HepG2 (cell line): ENCODE data around the gene CCM2L. TPM values are rescaled to one million over a fixed set of nuclear protein-coding genes. Genes with fewer than 3 reads are reported as not detected.

ENCODE experiments used
- CBX5 ChIP-seq: sonication (generic); formaldehyde crosslinking; IDR thresholded peaks from 2 replicates; pipeline ENCODE4 v1.4.0; 2020; ENCODE audit warnings: missing genetic modification reagents, borderline replicate concordance
- CC2D1A ChIP-seq: sonication (generic); formaldehyde crosslinking; IDR thresholded peaks from 2 replicates; pipeline ENCODE4 v1.8.1; 2023; ENCODE audit warnings: mild to moderate bottlenecking, missing genetic modification reagents
- HNF4A ChIP-seq: sonication (generic); formaldehyde crosslinking; IDR thresholded peaks from 2 replicates; pipeline ENCODE4 v1.4.0; 2020; ENCODE audit warnings: missing genetic modification reagents
- MAF1 ChIP-seq: sonication (generic); formaldehyde crosslinking; IDR thresholded peaks from 2 replicates; pipeline ENCODE4 v1.5.0; 2020; ENCODE audit warnings: missing genetic modification reagents, borderline replicate concordance
- MED13 ChIP-seq: sonication (generic); formaldehyde crosslinking; IDR thresholded peaks from 2 replicates; pipeline ENCODE4 v1.5.0; 2020; ENCODE audit warnings: missing genetic modification reagents
- MED8 ChIP-seq: sonication (generic); formaldehyde crosslinking; IDR thresholded peaks from 2 replicates; pipeline ENCODE4 v1.8.1; 2023; ENCODE audit warnings: mild to moderate bottlenecking, missing genetic modification reagents; ENCODE audit not compliant: insufficient replicate concordance
- MEIS1 ChIP-seq: sonication (generic); formaldehyde crosslinking; IDR thresholded peaks from 2 replicates; pipeline ENCODE4 v1.9.0; 2021; ENCODE audit warnings: mild to moderate bottlenecking, missing genetic modification reagents, moderate library complexity, borderline replicate concordance
- MIER3 ChIP-seq: IDR thresholded peaks from 2 replicates; pipeline ENCODE4 v1.6.1; 2016; ENCODE audit warnings: missing compliant biosample characterization, borderline replicate concordance
- NRL ChIP-seq: sonication (generic); formaldehyde crosslinking; IDR thresholded peaks from 2 replicates; pipeline ENCODE4 v1.5.0; 2020; ENCODE audit warnings: missing genetic modification reagents, mild to moderate bottlenecking, moderate library complexity, borderline replicate concordance
- PHF20 ChIP-seq: sonication (generic); formaldehyde crosslinking; IDR thresholded peaks from 2 replicates; pipeline ENCODE4 v1.5.0; 2020; ENCODE audit warnings: mild to moderate bottlenecking, missing genetic modification reagents
- PHF5A ChIP-seq: IDR thresholded peaks from one replicate; pipeline ENCODE4 v1.6.1; 2018; ENCODE audit warnings: low read depth, missing genetic modification reagents; ENCODE audit not compliant: unreplicated experiment
- PITX1 ChIP-seq: sonication (generic); formaldehyde crosslinking; IDR thresholded peaks from 2 replicates; pipeline ENCODE4 v1.5.1; 2020; ENCODE audit warnings: mild to moderate bottlenecking, missing genetic modification reagents
- POGZ ChIP-seq: sonication (generic); formaldehyde crosslinking; IDR thresholded peaks from 2 replicates; pipeline ENCODE4 v1.4.0; 2020; ENCODE audit warnings: mild to moderate bottlenecking, missing genetic modification reagents
- ZFP90 ChIP-seq: sonication (generic); formaldehyde crosslinking; IDR thresholded peaks from 2 replicates; pipeline ENCODE4 v1.8.0; 2022; ENCODE audit warnings: missing genetic modification reagents, mild to moderate bottlenecking, inconsistent platforms, borderline replicate concordance
- ZNF10 ChIP-seq: sonication (generic); formaldehyde crosslinking; IDR thresholded peaks from 2 replicates; pipeline ENCODE4 v1.4.0; 2020; ENCODE audit warnings: mild to moderate bottlenecking, low read depth, missing genetic modification reagents, borderline replicate concordance
- ZNF333 ChIP-seq: sonication (generic); formaldehyde crosslinking; IDR thresholded peaks from 2 replicates; pipeline ENCODE4 v1.4.0; 2020; ENCODE audit warnings: mild to moderate bottlenecking, missing genetic modification reagents, borderline replicate concordance
- ZNF44 ChIP-seq: sonication (generic); formaldehyde crosslinking; IDR thresholded peaks from 2 replicates; pipeline ENCODE4 v1.5.1; 2020; ENCODE audit warnings: mild to moderate bottlenecking, missing genetic modification reagents
- ZNF468 ChIP-seq: sonication (generic); formaldehyde crosslinking; IDR thresholded peaks from 2 replicates; pipeline ENCODE4 v1.8.0; 2022; ENCODE audit warnings: mild to moderate bottlenecking, moderate library complexity, missing genetic modification reagents
- polyA plus RNA-seq, 8 experiments: library from polyadenylated mRNA; depleted of rRNA in 3 of 8; stranded (reverse) in 7 of 8; unstranded in 1 of 8; fragments of >200 nt; fragmentation: Illumina TruSeq in 4 of 8; extraction: Trizol in 4 of 8; gene quantifications; 2 replicates each; pipeline versions ENCODE4 v1.2.1 to v1.2.3, GENCODE V29; 2011 to 2016; ENCODE audit warnings: low read depth in 4 of 8, missing spikeins in 1 of 8, mixed read lengths in 1 of 8; ENCODE audit not compliant: insufficient read depth in 1 of 8
- total RNA-seq, 5 experiments: library from RNA; depleted of rRNA; stranded (reverse); fragments of >200 nt; fragmentation: Illumina TruSeq; extraction: Trizol; gene quantifications; 2 replicates each; pipeline ENCODE4 v1.2.3, GENCODE V29; 2016; ENCODE audit warnings: low read depth in 1 of 5
- TF ChIP-seq, protein P1 (sequence below): sonication (generic); formaldehyde crosslinking; IDR thresholded peaks from 2 replicates; pipeline ENCODE4 v1.5.1; 2020; ENCODE audit warnings: missing genetic modification reagents, mild to moderate bottlenecking, borderline replicate concordance
- TF ChIP-seq, protein P2 (sequence below): sonication (generic); formaldehyde crosslinking; IDR thresholded peaks from 2 replicates; pipeline ENCODE4 v1.4.0; 2020; ENCODE audit warnings: missing genetic modification reagents
- TF ChIP-seq, protein P3 (sequence below): sonication (generic); formaldehyde crosslinking; IDR thresholded peaks from 2 replicates; pipeline ENCODE4 v1.5.0; 2020; ENCODE audit warnings: mild to moderate bottlenecking, missing genetic modification reagents
- TF ChIP-seq, protein P4 (sequence below): sonication (generic); formaldehyde crosslinking; IDR thresholded peaks from 2 replicates; pipeline ENCODE4 v1.5.0; 2020; ENCODE audit warnings: missing genetic modification reagents, mild to moderate bottlenecking, borderline replicate concordance

The CCM2L gene
- total and polyA plus RNA-seq, 2 of the 13 experiments (the other 11 are each of a cell fraction or from before 2014, with no cell fraction given), result 0.15 TPM; not detected in 1

DNA sequence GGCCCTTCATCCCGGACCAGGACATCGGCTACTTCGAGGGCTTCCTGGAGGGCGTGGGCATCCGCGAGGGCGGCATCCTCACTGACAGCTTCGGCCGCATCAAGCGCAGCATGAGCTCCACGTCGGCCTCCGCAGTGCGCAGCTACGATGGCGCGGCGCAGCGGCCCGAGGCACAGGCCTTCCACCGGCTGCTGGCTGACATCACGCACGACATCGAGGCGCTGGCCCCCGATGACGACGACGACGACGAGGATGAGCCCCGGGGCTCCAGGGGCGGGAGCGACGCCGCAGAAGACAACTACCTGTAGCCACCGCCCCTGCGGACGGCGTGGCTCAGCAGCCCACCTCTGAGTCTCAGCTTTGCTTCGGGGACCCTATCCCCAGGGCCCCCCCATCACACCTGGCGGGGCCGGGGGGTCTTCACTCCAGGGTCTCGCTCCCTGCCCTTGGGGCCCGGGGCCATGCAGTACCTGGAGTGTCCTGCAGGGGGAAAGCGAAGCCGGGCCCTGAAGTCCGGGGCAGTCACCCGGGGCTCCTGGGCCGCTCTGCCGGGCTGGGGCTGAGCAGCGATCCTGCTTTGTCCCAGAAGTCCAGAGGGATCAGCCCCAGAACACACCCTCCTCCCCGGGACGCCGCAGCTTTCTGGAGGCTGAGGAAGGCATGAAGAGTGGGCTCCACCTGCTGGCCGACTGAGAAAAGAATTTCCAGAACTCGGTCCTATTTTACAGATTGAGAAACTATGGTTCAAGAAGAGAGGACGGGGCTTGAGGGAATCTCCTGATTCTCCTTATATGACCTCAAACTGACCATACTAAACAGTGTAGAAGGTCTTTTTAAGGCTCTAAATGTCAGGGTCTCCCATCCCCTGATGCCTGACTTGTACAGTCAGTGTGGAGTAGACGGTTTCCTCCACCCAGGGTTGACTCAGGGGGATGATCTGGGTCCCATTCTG is 21.0 kb downstream of the CCM2L start (continued):
- no peak for TF ChIP-seq ZNF10
- TF ChIP-seq MED13 (CRISPR knock-in tag), result 0 out of 2 replicates have a peak, but pooled peaks have one; percentile 36
- TF ChIP-seq, protein P1, sequence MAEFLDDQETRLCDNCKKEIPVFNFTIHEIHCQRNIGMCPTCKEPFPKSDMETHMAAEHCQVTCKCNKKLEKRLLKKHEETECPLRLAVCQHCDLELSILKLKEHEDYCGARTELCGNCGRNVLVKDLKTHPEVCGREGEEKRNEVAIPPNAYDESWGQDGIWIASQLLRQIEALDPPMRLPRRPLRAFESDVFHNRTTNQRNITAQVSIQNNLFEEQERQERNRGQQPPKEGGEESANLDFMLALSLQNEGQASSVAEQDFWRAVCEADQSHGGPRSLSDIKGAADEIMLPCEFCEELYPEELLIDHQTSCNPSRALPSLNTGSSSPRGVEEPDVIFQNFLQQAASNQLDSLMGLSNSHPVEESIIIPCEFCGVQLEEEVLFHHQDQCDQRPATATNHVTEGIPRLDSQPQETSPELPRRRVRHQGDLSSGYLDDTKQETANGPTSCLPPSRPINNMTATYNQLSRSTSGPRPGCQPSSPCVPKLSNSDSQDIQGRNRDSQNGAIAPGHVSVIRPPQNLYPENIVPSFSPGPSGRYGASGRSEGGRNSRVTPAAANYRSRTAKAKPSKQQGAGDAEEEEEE (CRISPR knock-in tag), result 0 out of 2 replicates have a peak, but pooled peaks have one; percentile 58
- no peak for TF ChIP-seq ZNF468 (CRISPR knock-in tag)
- no peak for TF ChIP-seq PHF5A
- peak; percentile 76; the same call in 1 of the 2 replicates for TF ChIP-seq NRL (CRISPR knock-in tag)
- peak; percentile 75 for TF ChIP-seq POGZ
- TF ChIP-seq PHF20 (CRISPR knock-in tag), result no peak
- peak; percentile 63 for TF ChIP-seq HNF4A (CRISPR knock-in tag)
- peak; percentile 82; the same call in 1 of the 2 replicates for TF ChIP-seq PITX1 (CRISPR knock-in tag)
- TF ChIP-seq, protein P2, sequence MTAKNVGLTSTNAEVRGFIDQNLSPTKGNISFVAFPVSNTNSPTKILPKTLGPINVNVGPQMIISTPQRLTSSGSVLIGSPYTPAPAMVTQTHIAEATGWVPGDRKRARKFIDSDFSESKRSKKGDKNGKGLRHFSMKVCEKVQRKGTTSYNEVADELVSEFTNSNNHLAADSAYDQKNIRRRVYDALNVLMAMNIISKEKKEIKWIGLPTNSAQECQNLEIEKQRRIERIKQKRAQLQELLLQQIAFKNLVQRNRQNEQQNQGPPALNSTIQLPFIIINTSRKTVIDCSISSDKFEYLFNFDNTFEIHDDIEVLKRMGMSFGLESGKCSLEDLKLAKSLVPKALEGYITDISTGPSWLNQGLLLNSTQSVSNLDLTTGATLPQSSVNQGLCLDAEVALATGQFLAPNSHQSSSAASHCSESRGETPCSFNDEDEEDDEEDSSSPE (CRISPR knock-in tag), result no peak
- TF ChIP-seq MIER3 (CRISPR knock-in tag), result peak; percentile 62; the same call in 1 of the 2 replicates
- TF ChIP-seq, protein P3, sequence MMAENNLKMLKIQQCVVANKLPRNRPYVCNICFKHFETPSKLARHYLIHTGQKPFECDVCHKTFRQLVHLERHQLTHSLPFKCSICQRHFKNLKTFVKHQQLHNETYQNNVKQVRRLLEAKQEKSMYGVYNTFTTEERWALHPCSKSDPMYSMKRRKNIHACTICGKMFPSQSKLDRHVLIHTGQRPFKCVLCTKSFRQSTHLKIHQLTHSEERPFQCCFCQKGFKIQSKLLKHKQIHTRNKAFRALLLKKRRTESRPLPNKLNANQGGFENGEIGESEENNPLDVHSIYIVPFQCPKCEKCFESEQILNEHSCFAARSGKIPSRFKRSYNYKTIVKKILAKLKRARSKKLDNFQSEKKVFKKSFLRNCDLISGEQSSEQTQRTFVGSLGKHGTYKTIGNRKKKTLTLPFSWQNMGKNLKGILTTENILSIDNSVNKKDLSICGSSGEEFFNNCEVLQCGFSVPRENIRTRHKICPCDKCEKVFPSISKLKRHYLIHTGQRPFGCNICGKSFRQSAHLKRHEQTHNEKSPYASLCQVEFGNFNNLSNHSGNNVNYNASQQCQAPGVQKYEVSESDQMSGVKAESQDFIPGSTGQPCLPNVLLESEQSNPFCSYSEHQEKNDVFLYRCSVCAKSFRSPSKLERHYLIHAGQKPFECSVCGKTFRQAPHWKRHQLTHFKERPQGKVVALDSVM (CRISPR knock-in tag), result peak; percentile 78
- peak; percentile 53; the same call in 1 of the 2 replicates for TF ChIP-seq ZFP90 (CRISPR knock-in tag)
- peak; percentile 76; the same call in 1 of the 2 replicates for TF ChIP-seq MAF1 (CRISPR knock-in tag)
- TF ChIP-seq, protein P4, sequence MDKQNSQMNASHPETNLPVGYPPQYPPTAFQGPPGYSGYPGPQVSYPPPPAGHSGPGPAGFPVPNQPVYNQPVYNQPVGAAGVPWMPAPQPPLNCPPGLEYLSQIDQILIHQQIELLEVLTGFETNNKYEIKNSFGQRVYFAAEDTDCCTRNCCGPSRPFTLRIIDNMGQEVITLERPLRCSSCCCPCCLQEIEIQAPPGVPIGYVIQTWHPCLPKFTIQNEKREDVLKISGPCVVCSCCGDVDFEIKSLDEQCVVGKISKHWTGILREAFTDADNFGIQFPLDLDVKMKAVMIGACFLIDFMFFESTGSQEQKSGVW (CRISPR knock-in tag), result no peak
- TF ChIP-seq CBX5, result 0 out of 2 replicates have a peak, but pooled peaks have one; percentile 52
- 0 out of 2 replicates have a peak, but pooled peaks have one; percentile 29 for TF ChIP-seq CC2D1A
- TF ChIP-seq ZNF44 (CRISPR knock-in tag), result 0 out of 2 replicates have a peak, but pooled peaks have one; percentile 56
- 0 out of 2 replicates have a peak, but pooled peaks have one; percentile 23 for TF ChIP-seq MEIS1
- peak; percentile 54 for TF ChIP-seq MED8 (CRISPR knock-in tag)
- no peak for TF ChIP-seq ZNF333
